Rectal smooth muscle tissue (tissue), 1 donor: ENCODE measurements around the gene GAL3ST2.

Experiments used
- H3K27ac ChIP-seq: one replicate; pipeline ENCODE4 v1.7.0; 2013; ENCODE audit warnings: low read depth, low read length, inconsistent platforms
- H3K27me3 ChIP-seq: one replicate; pipeline ENCODE4 v1.7.0; 2013; ENCODE audit warnings: low read length; ENCODE audit not compliant: control insufficient read depth, insufficient read depth
- H3K36me3 ChIP-seq: one replicate; pipeline ENCODE4 v1.7.0; 2013; ENCODE audit warnings: low read length; ENCODE audit not compliant: control insufficient read depth, insufficient read depth
- H3K4me1 ChIP-seq: one replicate; pipeline ENCODE4 v1.7.0; 2013; ENCODE audit warnings: low read length; ENCODE audit not compliant: control insufficient read depth, insufficient read depth
- H3K4me3 ChIP-seq: one replicate; pipeline ENCODE4 v1.7.0; 2013; ENCODE audit warnings: low read length
- H3K9ac ChIP-seq: one replicate; pipeline ENCODE4 v1.7.0; 2013; ENCODE audit warnings: low read length

The GAL3ST2 gene

GRCh38 chr2:241836292-241836691, 59.7 kb downstream of the GAL3ST2 start:
- Histone ChIP-seq H3K27ac (no peak overlapping the region), H3K36me3 (no peaks in the 10 kb centered on the region), H3K9ac (no peak overlapping the region), H3K4me3 (no peak overlapping the region), H3K4me1 (no peaks in the 10 kb centered on the region), H3K27me3 (no peaks in the 10 kb centered on the region)

DNA sequence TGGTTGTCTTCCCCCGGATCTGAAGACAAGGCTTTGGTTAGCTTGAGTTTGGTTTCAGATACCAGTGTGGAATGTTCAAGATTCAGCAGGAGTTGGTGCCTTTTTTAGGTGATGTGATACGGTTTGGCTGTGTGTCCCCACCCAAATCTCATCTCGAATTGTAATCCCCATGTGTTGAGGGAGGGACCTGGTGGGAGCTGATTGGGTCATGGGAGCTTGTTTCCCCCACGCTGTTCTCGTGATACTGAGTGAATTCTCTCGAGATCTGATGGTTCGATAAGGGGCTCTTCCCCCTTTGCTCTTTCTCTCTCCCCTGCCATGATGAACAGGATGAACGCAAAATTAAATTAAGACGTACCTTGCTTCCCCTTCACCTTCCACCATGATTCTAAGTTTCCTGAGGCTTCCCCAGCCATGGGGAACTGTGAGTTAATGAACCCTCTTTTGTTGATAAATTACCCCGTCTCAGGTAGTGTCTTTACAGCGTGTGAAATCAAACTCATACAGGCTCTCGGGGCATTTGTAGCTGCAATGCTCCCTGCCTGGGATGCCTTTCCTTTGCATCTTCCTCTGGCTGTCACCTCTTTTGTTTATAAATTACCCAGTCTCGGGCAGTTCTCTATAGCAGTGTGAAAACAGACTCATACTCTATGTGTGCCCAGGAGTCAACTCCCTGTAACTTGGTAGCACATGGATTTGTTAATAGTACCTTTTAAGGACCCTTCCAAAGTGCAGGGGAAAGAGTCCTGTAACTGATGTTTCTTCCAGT, 60.8 kb downstream of the GAL3ST2 start:
- no peak overlapping the region for H3K27ac ChIP-seq
- H3K27me3 ChIP-seq: no peaks in the 10 kb centered on the region
- no peaks in the 10 kb centered on the region for H3K4me1 ChIP-seq
- H3K4me3 ChIP-seq: no peak overlapping the region
- H3K9ac ChIP-seq: no peak overlapping the region
- H3K36me3 ChIP-seq: no peaks in the 10 kb centered on the region

DNA sequence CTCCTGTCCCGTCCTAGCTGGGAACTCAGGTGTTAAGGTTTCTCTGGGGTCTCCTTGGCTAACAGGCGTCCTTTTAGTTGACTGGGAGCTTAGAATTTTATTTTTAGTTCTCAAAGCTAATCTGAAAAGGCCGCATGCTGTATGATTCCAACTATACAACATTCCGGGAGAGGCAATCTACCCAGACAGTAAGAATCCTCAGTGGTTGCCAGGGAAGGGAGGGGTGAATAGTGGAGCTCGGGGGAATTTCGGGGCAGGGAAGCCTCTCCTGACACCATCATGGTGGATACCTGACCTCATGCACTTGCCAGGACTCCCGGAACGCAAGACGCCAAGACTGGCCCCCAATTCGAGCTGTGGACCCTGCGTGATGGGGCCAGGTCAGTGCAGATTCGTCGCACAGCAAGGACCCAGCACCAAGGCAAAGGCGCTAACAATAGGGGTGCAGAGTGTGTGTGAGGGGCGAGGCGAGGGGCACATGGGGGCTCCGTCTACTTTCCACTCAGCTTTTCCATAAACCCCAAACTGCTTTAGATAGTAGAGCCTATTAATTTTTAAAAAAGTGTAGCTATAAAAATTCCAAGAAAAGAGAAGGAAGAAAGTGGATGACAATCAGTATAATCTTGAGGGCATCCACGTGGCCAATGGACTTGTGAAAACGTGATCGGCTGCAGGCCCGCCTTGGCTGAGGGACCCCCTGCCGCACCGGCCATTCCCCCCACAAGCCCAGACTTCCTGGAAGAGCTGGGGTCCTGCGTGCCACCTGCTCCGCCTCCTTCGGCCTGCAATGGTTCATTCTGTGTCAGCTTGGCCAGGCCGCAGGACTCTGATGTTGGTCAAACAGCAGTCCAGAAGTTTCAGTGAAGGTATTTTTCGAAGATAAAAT, 64.8 kb downstream of the GAL3ST2 start:
- H3K27ac ChIP-seq: no peak overlapping the region
- H3K27me3 ChIP-seq: no peaks in the 10 kb centered on the region
- H3K4me3 ChIP-seq: no peak overlapping the region
- no peaks in the 10 kb centered on the region for H3K36me3 ChIP-seq
- no peaks in the 10 kb centered on the region for H3K4me1 ChIP-seq
- no peak overlapping the region for H3K9ac ChIP-seq

GRCh38 chr2:241842067-241842415, 65.4 kb downstream of the GAL3ST2 start:
- H3K27me3 ChIP-seq: no peaks in the 10 kb centered on the region
- H3K4me1 ChIP-seq: no peaks in the 10 kb centered on the region
- no peak overlapping the region for H3K4me3 ChIP-seq
- H3K27ac ChIP-seq: no peak overlapping the region
- no peak overlapping the region for H3K9ac ChIP-seq
- no peaks in the 10 kb centered on the region for H3K36me3 ChIP-seq

- Histone ChIP-seq H3K27me3 (no peaks in the 10 kb centered on the region), H3K9ac (no peak overlapping the region), H3K27ac (no peak overlapping the region), H3K36me3 (no peaks in the 10 kb centered on the region), H3K4me3 (peak overlapping the region; percentile 1), H3K4me1 (no peaks in the 10 kb centered on the region)
Measured at GRCh38 chr2:241842620-241843211, 66.1 kb downstream of the GAL3ST2 start.

- Histone ChIP-seq H3K4me3 (no peak overlapping the region), H3K36me3 (no peaks in the 10 kb centered on the region), H3K27me3 (no peaks in the 10 kb centered on the region), H3K4me1 (no peaks in the 10 kb centered on the region), H3K9ac (no peak overlapping the region), H3K27ac (no peak overlapping the region)
Measured at GRCh38 chr2:241843321-241844065, 66.9 kb downstream of the GAL3ST2 start.

GRCh38 chr2:241844066-241844728, 67.6 kb downstream of the GAL3ST2 start:
- H3K4me3 ChIP-seq: peak overlapping the region; percentile 39
- no peak overlapping the region for H3K9ac ChIP-seq
- H3K4me1 ChIP-seq: no peaks in the 10 kb centered on the region
- no peak overlapping the region for H3K27ac ChIP-seq
- H3K36me3 ChIP-seq: no peaks in the 10 kb centered on the region
- no peaks in the 10 kb centered on the region for H3K27me3 ChIP-seq

DNA sequence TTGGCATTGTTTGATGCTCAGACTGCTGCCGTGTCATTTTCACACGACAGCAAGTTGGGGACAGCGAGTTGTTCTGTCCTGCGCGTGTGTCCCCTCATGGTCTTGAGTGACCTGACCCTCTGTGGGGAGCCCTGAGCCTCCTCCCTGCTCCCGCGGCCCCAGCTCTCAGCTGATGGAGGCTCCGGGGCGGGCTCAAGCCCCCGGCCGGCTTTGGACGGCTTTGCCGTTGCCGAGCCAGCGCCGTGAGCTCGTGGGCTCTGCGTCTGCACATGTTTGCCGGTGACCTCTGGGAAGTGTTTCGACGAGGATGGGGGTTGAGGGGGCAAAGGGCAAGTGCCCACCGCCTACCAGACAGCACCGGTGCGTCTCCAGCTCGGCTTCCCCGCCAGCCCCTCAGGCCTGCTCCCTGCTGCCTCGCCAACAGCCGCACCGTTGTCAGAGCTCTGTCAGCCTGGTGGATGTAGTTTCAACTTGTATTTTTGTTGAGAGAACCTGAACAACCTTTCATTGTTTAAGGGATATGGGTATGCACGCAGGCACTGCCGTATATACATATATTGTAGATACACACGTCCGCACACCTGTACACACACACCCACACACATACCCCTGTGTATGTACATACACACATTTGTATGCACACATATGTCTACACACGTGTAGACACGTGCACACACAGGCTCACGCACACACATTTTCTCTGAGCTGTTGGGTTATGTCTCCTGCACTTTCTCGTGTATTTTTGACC, 68.4 kb downstream of the GAL3ST2 start:
- H3K27ac ChIP-seq: no peak overlapping the region
- no peaks in the 10 kb centered on the region for H3K27me3 ChIP-seq
- no peak overlapping the region for H3K9ac ChIP-seq
- H3K4me1 ChIP-seq: no peaks in the 10 kb centered on the region
- H3K4me3 ChIP-seq: no peak overlapping the region
- no peaks in the 10 kb centered on the region for H3K36me3 ChIP-seq

DNA sequence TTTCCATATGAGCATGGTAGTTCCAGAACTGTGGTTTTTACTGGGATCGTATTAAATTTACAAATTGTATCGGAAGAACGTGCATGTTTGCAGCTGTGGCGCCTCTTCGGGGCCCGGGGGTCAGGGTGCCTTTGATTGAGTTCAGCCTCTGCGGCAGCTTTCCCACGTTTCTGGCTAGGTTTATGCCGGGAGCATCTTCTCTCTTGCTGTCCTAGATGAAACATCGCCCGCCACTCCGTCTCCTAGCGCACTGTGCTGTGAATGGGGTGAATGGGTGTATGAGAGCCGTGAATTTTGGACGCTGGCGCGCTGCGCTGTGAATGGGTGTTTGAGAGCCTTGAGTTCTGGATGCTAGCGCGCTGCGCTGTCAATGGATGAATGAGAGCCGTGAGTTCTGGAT, 69.8 kb downstream of the GAL3ST2 start:
- H3K9ac ChIP-seq: no peak overlapping the region
- no peaks in the 10 kb centered on the region for H3K27me3 ChIP-seq
- H3K36me3 ChIP-seq: no peaks in the 10 kb centered on the region
- H3K4me1 ChIP-seq: no peaks in the 10 kb centered on the region
- no peak overlapping the region for H3K27ac ChIP-seq
- H3K4me3 ChIP-seq: no peak overlapping the region

DNA sequence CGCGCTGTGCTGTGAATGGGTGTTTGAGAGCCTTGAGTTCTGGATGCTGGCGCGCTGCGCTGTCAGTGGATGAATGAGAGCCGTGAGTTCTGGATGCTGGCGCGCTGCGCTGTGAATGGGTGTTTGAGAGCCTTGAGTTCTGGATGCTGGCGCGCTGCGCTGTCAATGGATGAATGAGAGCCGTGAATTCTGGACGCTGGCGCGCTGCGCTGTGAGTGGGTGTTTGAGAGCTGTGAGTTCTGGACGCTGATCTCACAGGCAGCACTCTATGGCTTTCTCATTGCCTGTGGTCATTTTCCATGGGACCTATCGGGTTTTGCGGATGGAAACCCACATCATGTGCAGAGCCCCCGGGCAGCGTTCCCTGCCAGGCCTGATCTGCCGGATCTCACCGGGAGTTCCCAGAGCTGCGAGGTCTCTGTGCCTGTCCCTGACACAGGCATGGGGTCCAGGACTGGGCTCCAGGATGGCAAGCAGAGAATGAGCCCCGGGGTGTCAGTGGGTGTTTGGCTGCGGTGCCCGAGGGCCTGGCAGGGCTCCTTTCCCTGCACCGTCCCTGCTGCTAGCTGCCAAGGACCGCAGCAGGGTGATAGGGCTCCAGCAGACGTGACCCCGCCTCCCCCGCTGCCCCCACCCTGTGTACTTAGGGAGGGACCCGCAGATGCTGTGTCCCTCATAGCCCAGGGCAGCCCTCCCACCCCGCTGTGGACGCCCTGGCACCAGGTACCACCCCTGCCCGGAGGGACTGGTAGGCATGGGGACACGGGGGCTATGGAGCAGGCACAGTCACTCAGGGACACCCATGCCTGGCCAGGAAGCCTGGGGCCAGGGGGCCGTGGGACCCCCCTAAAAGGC, 72.4 kb downstream of the GAL3ST2 start:
- no peaks in the 10 kb centered on the region for H3K36me3 ChIP-seq
- H3K9ac ChIP-seq: no peak overlapping the region
- no peaks in the 10 kb centered on the region for H3K27me3 ChIP-seq
- no peak overlapping the region for H3K4me3 ChIP-seq
- no peaks in the 10 kb centered on the region for H3K4me1 ChIP-seq
- H3K27ac ChIP-seq: no peak overlapping the region
